ENCODE measurements around the gene HDAC11.
A peak's percentile ranks its signal among the peaks of the same experiment; 100 is the strongest.
"Not testable (repeated sequence)": the region's sequence is repeated elsewhere in the genome, so short reads cannot be mapped to it uniquely, and the experiment has no call there.

The HDAC11 gene, protein sequence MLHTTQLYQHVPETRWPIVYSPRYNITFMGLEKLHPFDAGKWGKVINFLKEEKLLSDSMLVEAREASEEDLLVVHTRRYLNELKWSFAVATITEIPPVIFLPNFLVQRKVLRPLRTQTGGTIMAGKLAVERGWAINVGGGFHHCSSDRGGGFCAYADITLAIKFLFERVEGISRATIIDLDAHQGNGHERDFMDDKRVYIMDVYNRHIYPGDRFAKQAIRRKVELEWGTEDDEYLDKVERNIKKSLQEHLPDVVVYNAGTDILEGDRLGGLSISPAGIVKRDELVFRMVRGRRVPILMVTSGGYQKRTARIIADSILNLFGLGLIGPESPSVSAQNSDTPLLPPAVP

GRCh38 chr3:13479582-13480339 is at the start of gene HDAC11:
TSS of gene HDAC11 (plus strand) at chr3:13480306. CDS start at chr3:13480348, 42 bp downstream.
- DNase-seq, result peak; percentile 82 to 100 (median 98)

- DNase-seq, result not testable (repeated sequence)
Observed at GRCh38 chr3:13430411-13430875, 49.7 kb upstream of the HDAC11 start.

- DNase-seq, result no peak
Observed at GRCh38 chr3:13432093-13432492, 48.0 kb upstream of the HDAC11 start.

- no peak for DNase-seq
Observed at GRCh38 chr3:13433912-13434311, 46.2 kb upstream of the HDAC11 start.

DNA sequence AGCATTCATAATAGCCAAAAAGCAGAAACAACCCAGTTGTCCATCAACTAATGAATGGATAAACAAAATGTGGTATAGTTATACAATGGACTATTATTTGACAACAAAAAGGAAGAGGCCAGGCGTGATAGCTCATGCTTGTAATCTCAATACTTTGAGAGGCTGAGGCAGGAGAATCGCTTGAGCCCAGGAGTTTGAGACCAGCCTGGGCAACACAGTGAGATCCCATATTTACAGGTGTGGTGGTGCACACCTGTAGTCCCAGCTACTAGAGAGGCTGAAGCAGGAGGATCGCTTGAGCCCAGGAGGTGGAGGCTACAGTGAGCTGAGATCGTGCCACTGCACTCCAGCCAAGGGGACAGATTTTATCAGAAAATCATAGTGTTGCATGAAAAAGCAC is 43.9 kb upstream of the HDAC11 start:
- not testable (repeated sequence) for DNase-seq

DNA sequence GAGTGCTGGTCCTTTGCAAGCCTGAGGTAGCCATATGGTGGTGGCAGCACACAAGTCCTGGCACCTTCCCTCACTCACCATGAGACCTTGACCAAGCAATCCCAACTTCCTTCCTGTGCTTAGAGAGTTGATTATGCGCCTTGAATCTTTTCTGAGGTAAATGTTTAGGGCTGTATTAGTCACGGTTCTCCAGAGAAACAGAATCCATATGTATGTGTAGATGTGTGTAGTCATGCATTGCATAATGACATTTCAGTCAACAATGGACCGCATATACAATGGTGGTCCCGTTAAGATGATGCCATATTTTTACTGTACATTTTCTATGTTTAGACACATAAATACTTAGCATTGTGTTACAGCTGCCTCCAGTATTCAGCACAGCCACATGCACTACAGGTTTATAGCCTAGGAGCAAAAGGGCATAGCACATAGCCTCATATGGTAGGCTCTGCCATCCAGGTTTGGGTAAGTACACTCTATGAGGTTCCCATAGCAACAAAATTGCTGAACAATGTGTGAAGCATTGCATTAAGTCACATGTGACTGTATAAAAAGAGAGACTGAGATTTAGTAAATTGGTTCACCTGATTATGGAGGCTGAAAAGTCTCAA is 39.8 kb upstream of the HDAC11 start:
- DNase-seq, result no peak

DNA sequence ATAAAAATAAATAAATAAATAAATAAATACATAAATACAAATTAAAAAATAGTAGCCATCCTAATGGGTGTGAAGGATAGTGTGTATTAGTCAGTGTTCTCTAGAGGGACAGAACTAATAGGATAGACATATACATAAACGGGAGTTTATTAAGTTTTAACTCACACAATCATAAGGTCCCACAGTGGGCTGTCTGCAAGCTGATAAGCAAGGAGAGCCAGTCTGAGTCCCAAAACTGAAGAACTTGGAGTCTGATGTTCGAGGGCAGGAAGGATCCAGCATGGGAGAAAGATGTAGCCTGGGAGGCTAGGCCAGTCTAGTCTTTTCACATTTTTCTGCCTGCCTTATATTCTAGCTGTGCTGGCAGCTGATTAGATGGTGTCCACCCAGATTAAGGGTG is 37.2 kb upstream of the HDAC11 start:
- not testable (repeated sequence) for DNase-seq

DNA sequence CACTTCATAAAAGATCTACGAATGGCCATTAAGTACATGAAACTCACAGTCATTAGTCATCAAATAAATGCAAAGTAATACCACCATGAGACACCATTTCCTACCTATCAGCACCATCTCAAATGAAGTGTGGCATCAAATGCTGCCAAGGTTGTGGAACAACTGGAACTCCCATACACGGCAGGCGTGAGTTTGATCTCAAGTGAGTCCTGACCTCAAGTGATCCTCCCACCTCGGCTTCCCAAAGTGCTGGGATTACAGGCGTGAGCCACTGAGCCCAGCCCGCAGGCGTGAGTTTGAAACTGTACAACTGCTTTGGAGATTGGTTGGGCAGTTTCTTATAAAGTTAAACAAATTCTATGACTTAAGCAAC is 28.8 kb upstream of the HDAC11 start:
- peak in 1 of 56 donors; percentile 36 for DNase-seq

GRCh38 chr3:13452490-13453335 is 27.4 kb upstream of the HDAC11 start:
- DNase-seq, result peak in 42 of 56 donors; percentile 12 to 79 (median 40)

DNA sequence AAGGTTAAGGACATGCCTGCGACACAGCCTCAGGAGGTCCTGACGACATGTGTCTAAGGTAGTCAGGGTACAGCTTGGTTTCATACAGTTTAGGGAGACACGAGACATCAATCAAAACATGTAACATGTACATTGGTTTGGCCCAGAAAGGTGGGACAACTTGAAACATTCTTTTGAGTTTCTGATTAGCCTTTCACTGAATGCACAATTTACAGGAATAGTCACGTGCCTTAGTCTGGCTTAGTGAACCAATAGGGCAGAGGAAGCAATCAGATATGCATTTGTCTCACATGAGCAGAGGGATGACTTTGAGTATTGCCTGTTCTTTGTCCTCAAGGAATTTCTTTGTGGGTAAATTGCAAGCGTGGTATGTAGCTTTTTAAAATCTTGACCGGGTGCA is 24.5 kb upstream of the HDAC11 start:
- no peak for DNase-seq

DNA sequence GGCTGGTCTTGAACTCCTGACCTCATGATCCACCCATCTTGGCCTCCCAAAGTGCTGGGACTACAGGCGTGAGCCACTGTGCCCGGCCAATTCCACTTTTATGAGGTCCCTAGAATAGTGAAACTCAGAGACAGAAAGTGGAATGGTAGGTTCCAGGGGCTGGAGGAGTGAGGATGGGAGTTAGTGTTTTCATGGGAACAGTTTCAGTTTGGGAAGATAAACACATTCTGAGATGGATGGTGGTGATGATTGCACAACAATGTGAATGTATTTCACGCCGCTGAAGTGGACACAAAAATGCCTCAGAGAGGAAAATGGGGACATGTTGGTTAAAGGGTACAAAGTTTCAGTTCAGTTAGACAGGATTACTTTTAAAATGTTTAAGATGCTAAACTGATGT is 22.5 kb upstream of the HDAC11 start:
- DNase-seq, result no peak

- no peak for DNase-seq
Observed at GRCh38 chr3:13459605-13460340, 20.3 kb upstream of the HDAC11 start.

DNA sequence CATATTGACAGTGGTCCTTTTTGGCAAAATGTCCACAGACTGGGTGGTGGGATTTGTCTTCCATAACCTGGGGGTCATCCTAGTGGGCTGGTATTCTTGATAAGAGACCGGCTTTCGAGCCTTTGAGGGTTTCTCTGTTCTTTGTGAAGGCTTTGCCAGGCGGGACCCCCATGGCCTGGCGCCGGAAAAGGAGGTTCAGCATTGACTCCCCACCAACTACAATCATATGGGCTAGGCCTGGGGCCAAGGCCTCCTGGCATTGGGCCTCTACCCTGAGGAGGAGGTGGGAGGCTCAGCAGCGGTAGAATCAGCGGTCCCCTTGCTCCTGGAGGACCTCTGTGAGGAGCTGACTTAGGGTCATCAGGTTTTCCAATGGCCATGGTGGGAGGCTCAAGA is 19.8 kb upstream of the HDAC11 start:
- no peak for DNase-seq

DNA sequence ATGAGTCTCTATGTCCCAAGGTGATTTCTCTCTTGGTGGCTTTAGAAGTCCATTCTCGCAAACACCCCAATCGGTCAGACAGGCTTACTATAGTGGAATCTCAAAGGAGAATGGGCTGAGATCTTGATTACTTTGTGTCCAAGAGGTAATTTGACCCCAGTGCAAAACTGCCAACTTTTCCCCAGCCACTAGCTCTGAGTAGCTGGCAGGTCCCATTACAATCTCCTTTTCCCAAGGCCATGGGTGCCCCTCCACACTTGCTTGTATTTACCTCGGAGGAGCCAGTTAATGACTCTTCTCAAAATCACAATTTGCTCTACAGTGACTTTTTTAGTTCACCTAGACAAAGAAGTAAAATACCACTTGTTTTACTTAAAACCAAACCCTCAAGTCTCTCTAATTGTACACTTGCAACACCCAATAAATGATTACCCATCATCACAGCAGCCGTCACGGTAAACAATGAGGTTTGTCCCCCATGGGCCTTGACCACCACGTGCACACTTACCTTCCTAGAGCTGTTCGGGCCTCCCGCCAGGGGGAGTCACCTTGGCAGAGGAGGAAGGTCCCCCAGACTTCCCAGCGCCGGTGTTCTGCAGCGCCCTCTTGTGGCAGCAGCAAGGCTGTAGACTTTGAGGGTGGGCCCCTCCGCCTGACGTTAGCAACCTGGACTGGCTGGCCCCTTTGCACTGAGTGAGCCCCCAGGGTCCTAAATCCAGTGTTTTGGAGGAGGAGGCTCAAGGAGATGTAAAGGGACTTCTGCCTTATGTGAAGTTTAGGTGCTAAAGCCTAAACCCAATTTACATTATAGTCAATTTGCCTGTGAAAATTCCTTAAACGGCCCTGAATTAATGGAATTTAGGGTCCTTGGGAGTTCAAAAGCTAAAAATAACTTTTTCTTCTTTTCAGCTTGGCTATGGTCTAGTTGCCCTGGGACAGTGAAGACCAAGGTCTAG is 18.7 kb upstream of the HDAC11 start:
- DNase-seq, result peak in 12 of 56 donors; percentile 5 to 53 (median 16)

DNA sequence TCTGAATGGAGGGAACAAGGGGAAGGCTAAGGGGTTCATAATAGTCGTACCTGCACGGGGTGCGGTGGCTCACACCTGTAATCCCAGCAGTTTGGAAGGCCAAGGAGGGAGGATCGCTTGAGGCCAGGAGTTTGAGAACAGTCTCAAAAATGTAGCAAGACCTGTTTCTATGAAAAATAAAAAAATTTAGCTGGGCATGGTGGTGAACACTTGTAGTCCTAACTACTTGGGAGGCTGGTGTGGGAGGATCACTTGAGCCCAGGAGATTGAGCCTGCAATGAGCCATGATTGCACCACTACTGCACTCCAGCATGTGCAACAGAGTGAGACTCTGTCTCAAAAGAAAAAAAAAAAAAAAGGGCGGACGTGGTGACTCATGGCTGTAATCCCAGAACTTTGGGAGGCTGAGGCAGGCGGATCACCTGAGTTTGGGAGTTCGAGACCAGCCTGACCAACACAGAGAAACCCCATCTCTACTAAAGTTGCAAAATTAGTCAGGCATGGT is 17.9 kb upstream of the HDAC11 start:
- no peak for DNase-seq

- DNase-seq, result no peak
Observed at GRCh38 chr3:13462822-13463221, 17.3 kb upstream of the HDAC11 start.

DNA sequence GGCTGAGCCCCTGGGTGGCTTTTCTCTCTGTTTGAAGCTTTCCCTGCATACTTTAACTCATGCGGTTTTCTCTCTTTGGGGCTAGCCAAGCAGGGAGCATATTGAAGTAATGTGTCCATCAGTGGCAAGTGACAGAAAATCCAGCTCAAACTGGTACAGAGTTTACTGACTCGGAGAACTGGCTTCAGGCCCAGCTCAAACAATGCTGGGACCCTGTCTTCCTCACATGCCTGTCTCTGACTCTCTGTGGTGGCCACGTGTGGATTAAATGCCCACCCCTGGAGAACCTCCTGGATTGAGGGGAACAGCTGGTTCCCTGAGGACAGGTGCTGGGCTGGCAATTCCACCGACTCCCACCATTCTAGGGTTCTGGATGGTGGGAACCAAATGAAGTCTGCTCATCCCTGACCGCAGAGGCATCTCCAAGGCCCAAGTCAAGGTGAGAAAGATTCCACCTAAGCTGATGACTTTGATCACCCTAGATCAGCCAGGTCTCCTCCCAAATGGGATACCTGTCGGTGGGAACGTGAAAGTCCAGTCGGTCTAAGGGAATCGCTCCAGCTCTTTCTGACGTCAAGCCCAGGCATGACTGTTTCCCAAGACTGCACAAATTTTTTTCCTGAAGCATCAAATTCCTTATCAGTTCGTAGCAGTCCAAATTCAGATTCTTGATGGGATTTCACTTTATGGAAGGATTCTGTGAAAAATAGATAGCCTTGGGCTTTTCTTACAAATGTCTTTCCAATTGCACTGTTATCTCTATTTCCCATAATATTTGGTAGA is 16.3 kb upstream of the HDAC11 start:
- DNase-seq, result peak in 23 of 56 donors; percentile 8 to 71 (median 35)

DNA sequence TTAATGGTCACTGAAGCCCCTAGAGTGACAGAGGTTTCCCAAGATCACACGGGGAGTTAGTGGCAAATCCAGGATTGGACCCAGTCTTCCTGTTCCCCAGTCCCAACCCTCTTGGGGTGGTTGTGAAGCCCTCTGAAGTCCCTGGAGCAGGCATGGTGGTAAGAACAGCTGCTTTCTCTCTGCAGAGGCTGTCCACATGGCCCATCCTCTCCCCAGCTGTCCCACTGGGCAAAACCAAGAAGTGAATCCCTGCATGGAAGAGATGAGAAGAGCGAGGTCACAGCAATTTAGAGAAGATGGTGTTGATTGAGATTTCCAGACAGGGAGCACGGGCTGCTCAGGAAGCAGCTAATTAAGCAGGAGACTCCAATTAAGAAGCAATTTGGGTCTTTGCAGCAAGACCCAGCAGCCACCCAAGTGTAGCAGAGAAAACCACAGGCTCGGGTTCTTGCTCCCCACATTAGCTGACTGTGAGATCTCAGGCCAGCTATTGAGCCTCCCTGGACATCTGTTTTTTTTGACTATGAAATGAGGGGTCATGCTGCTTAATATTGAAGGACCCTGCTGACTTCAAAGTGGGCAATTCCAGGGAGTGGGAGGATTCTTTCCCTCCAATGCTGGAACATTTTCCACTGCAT is 14.8 kb upstream of the HDAC11 start:
- DNase-seq, result no peak
